Memory B cell (primary cell): ENCODE results near the gene PHF19.
A peak's percentile ranks its signal among the peaks of the same experiment; 100 is the strongest.

Experiments
- ATAC-seq: fragments of 150-1000 bp; cut with Tn5 transposase; 2 replicates; pipeline ENCODE4 v1.10.0; 2021; ENCODE audit warnings: low read depth, mild to moderate bottlenecking, moderate library complexity
- DNase-seq, 2 donors: peaks; one replicate each; pipeline ENCODE4 v3.0.0; 2022; ENCODE audit warnings: low spot score in 2 of 2
- H3K27ac Mint-ChIP-seq: one replicate; pipeline ENCODE4 v1.8.0; 2022; ENCODE audit warnings: mild to moderate bottlenecking, moderate library complexity, mixed read lengths
- H3K27me3 Mint-ChIP-seq: one replicate; pipeline ENCODE4 v1.8.0; 2022; ENCODE audit warnings: mixed read lengths
- H3K36me3 Mint-ChIP-seq: one replicate; pipeline ENCODE4 v1.8.0; 2022; ENCODE audit warnings: mild to moderate bottlenecking, mixed read lengths
- H3K4me1 Mint-ChIP-seq: one replicate; pipeline ENCODE4 v1.8.0; 2022; ENCODE audit warnings: mixed read lengths
- H3K4me3 Mint-ChIP-seq: one replicate; pipeline ENCODE4 v1.8.0; 2022; ENCODE audit warnings: mild to moderate bottlenecking, moderate library complexity, mixed read lengths
- H3K9me3 Mint-ChIP-seq: one replicate; pipeline ENCODE4 v1.8.0; 2022; ENCODE audit warnings: mixed read lengths

PHF19 gene

GRCh38 chr9:120876842-120877240 is at the start of gene PHF19:
TSS of gene PHF19 (minus strand) at chr9:120877188. CDS start at chr9:120874741, 2,447 bp downstream.
- peaks cover 7% of the 10 kb centered on the region for H3K27me3 Mint-ChIP-seq
- ATAC-seq: peak; percentile 3
- no peaks in the 10 kb centered on the region for H3K36me3 Mint-ChIP-seq
- H3K9me3 Mint-ChIP-seq: no peaks in the 10 kb centered on the region
- peak within 1 kb of the TSS; percentile 87 for H3K4me3 Mint-ChIP-seq
- H3K27ac Mint-ChIP-seq: peak within 1 kb of the TSS; percentile 86
- DNase-seq: no peak
- peaks cover 32% of the 10 kb centered on the region for H3K4me1 Mint-ChIP-seq

- DNase-seq: no peak
- H3K4me3 Mint-ChIP-seq: peak within 1 kb of the TSS; percentile 82
- no peaks in the 10 kb centered on the region for H3K27me3 Mint-ChIP-seq
- H3K9me3 Mint-ChIP-seq: no peaks in the 10 kb centered on the region
- peaks cover 2% of the 10 kb centered on the region for H3K36me3 Mint-ChIP-seq
- peaks cover 51% of the 10 kb centered on the region for H3K4me1 Mint-ChIP-seq
- peak within 1 kb of the TSS; percentile 96 for H3K27ac Mint-ChIP-seq
- peak; percentile 52 for ATAC-seq
Measured at GRCh38 chr9:120926397-120926928, 49.5 kb upstream of the PHF19 start, which contains the start of gene TRAF1. TSS of gene TRAF1 (minus strand) at chr9:120926796. CDS start at chr9:120926075, 721 bp downstream.

- Mint-ChIP-seq H3K9me3 (no peaks in the 10 kb centered on the region), H3K27ac (peak overlapping the region; percentile 96), H3K4me3 (peak overlapping the region; percentile 58), H3K4me1 (peaks cover 47% of the 10 kb centered on the region), H3K36me3 (peaks cover 2% of the 10 kb centered on the region), H3K27me3 (no peaks in the 10 kb centered on the region)
- peak; percentile 46 for ATAC-seq
- no peak for DNase-seq
Measured at GRCh38 chr9:120925535-120926396, 48.8 kb upstream of the PHF19 start.

GRCh38 chr9:120924698-120925534 is 47.9 kb upstream of the PHF19 start:
- no peak for ATAC-seq
- Mint-ChIP-seq H3K27me3 (no peaks in the 10 kb centered on the region), H3K4me3 (no peak overlapping the region), H3K4me1 (peaks cover 52% of the 10 kb centered on the region), H3K9me3 (no peaks in the 10 kb centered on the region), H3K36me3 (peaks cover 2% of the 10 kb centered on the region), H3K27ac (peak overlapping the region; percentile 96)
- DNase-seq: no peak

- H3K9me3 Mint-ChIP-seq: no peaks in the 10 kb centered on the region
- H3K4me1 Mint-ChIP-seq: peaks cover 56% of the 10 kb centered on the region
- peaks cover 2% of the 10 kb centered on the region for H3K36me3 Mint-ChIP-seq
- peak overlapping the region; percentile 96 for H3K27ac Mint-ChIP-seq
- DNase-seq (no peak), ATAC-seq (no peak)
- H3K27me3 Mint-ChIP-seq: no peaks in the 10 kb centered on the region
- H3K4me3 Mint-ChIP-seq: peak overlapping the region; percentile 8
Measured at GRCh38 chr9:120923620-120924328, 46.8 kb upstream of the PHF19 start.

- H3K27me3 Mint-ChIP-seq: no peaks in the 10 kb centered on the region
- ATAC-seq (no peak), DNase-seq (no peak)
Measured at GRCh38 chr9:120922404-120923195, 45.6 kb upstream of the PHF19 start.

GRCh38 chr9:120921661-120922181 is 44.7 kb upstream of the PHF19 start:
- no peak for DNase-seq
- peaks cover 38% of the 10 kb centered on the region for H3K4me1 Mint-ChIP-seq
- H3K36me3 Mint-ChIP-seq: peaks cover 6% of the 10 kb centered on the region
- no peak for ATAC-seq
- no peaks in the 10 kb centered on the region for H3K27me3 Mint-ChIP-seq
- H3K9me3 Mint-ChIP-seq: no peaks in the 10 kb centered on the region
- peak overlapping the region; percentile 61 for H3K27ac Mint-ChIP-seq
- peak overlapping the region; percentile 49 for H3K4me3 Mint-ChIP-seq

More at GRCh38 chr9:120922404-120923195, 45.6 kb upstream of the PHF19 start:
- Mint-ChIP-seq H3K4me1 (peaks cover 47% of the 10 kb centered on the region), H3K27ac (no peak overlapping the region), H3K4me3 (no peak overlapping the region), H3K36me3 (peaks cover 5% of the 10 kb centered on the region), H3K9me3 (no peaks in the 10 kb centered on the region)

GRCh38 chr9:120920806-120921178 is 43.8 kb upstream of the PHF19 start:
- Mint-ChIP-seq H3K4me3 (no peak overlapping the region), H3K27ac (peak overlapping the region; percentile 61), H3K36me3 (peaks cover 6% of the 10 kb centered on the region), H3K9me3 (no peaks in the 10 kb centered on the region), H3K4me1 (peaks cover 36% of the 10 kb centered on the region), H3K27me3 (no peaks in the 10 kb centered on the region)
- DNase-seq (no peak), ATAC-seq (no peak)

GRCh38 chr9:120919843-120920805 is 43.1 kb upstream of the PHF19 start:
- H3K36me3 Mint-ChIP-seq: peaks cover 6% of the 10 kb centered on the region
- H3K27ac Mint-ChIP-seq: no peak overlapping the region
- no peaks in the 10 kb centered on the region for H3K9me3 Mint-ChIP-seq
- no peak for DNase-seq
- no peak for ATAC-seq
- no peak overlapping the region for H3K4me3 Mint-ChIP-seq
- no peaks in the 10 kb centered on the region for H3K27me3 Mint-ChIP-seq
- H3K4me1 Mint-ChIP-seq: peaks cover 36% of the 10 kb centered on the region

GRCh38 chr9:120918931-120919842 is 42.2 kb upstream of the PHF19 start:
- H3K36me3 Mint-ChIP-seq: peaks cover 5% of the 10 kb centered on the region
- DNase-seq (no peak), ATAC-seq (no peak)
- H3K27me3 Mint-ChIP-seq: no peaks in the 10 kb centered on the region
- H3K4me3 Mint-ChIP-seq: no peak overlapping the region
- H3K27ac Mint-ChIP-seq: no peak overlapping the region
- H3K9me3 Mint-ChIP-seq: no peaks in the 10 kb centered on the region
- peaks cover 32% of the 10 kb centered on the region for H3K4me1 Mint-ChIP-seq
